GM19239 (cell line): ENCODE measurements around the gene TPGS1.

ENCODE experiments used
- DNase-seq: peaks from one replicate; pipeline ENCODE4 v3.0.0; 2011; ENCODE audit warnings: low spot score; ENCODE audit not compliant: insufficient read length
- FAIRE-seq: peaks from 2 replicates; lab custom pipeline; 2011; peaks lifted over from hg19 to GRCh38; lab: Jason Lieb, UNC

Gene TPGS1

GRCh38 chr19:558770-559439 lies 51.6 kb downstream of the TPGS1 start:
- no peak for DNase-seq

GRCh38 chr19:560121-560520 lies 52.8 kb downstream of the TPGS1 start:
- DNase-seq (no peak), FAIRE-seq (no peak)

More at GRCh38 chr19:558770-559439, 51.6 kb downstream of the TPGS1 start:
- no peak for FAIRE-seq

- no peak for FAIRE-seq
Observed at GRCh38 chr19:566403-566802, 59.1 kb downstream of the TPGS1 start.

GRCh38 chr19:566844-567243 lies 59.5 kb downstream of the TPGS1 start:
- FAIRE-seq (no peak), DNase-seq (no peak)

More at GRCh38 chr19:566403-566802, 59.1 kb downstream of the TPGS1 start:
- no peak for DNase-seq

- DNase-seq, result no peak
- FAIRE-seq, result no peak
Observed at GRCh38 chr19:567296-567900, 60.1 kb downstream of the TPGS1 start.
